GM12878 (cell line): Measurements from ENCODE around the gene LRFN2. TPM values are rescaled to one million over a fixed set of nuclear protein-coding genes. Genes with fewer than 3 reads are reported as not detected.

ENCODE experiments used
- BCL11A ChIP-seq: IDR thresholded peaks from 2 replicates; pipeline ENCODE4 v1.6.1; 2011; ENCODE audit warnings: low read depth, low read length
- BHLHE40 ChIP-seq, 2 experiments: fragments of 450-650 bp in 1 of 2; IDR thresholded peaks; 2 replicates each; pipeline ENCODE4 v1.6.1; 2011 to 2017; ENCODE audit warnings: low read depth in 2 of 2, borderline replicate concordance in 1 of 2, improper control_type of control experiment in 1 of 2, low read length in 1 of 2, mild to moderate bottlenecking in 1 of 2
- CBX5 ChIP-seq: sonication (generic); IDR thresholded peaks from 2 replicates; pipeline ENCODE4 v1.6.1; 2016; ENCODE audit warnings: low read depth, moderate library complexity, mild to moderate bottlenecking, inconsistent platforms
- CEBPZ ChIP-seq: fragments of 150-350 bp; IDR thresholded peaks from 2 replicates; pipeline ENCODE4 v1.6.1; 2016; ENCODE audit warnings: low read depth, low read length
- CHD4 ChIP-seq: fragments of 200-600 bp; sonication (generic); IDR thresholded peaks from 2 replicates; pipeline ENCODE4 v1.6.1; 2016; ENCODE audit warnings: mild to moderate bottlenecking
- IRF3 ChIP-seq: fragments of 450-650 bp; IDR thresholded peaks from 2 replicates; pipeline ENCODE4 v1.6.1; 2014; ENCODE audit warnings: mild to moderate bottlenecking
- PAX8 ChIP-seq: fragments of 450-650 bp; IDR thresholded peaks from 2 replicates; pipeline ENCODE4 v1.6.1; 2017; ENCODE audit warnings: mild to moderate bottlenecking, moderate library complexity
- POLR2A ChIP-seq: IDR thresholded peaks from 2 replicates; pipeline ENCODE4 v1.6.1; 2011; ENCODE audit warnings: low read depth, mild to moderate bottlenecking, low read length
- RELA ChIP-seq: fragments of 450-650 bp; IDR thresholded peaks from 2 replicates; pipeline ENCODE4 v1.8.0; 2014; ENCODE audit warnings: borderline replicate concordance; ENCODE audit not compliant: partially characterized antibody
- SUPT20H ChIP-seq: IDR thresholded peaks from 2 replicates; pipeline ENCODE4 v1.6.1; 2011; ENCODE audit warnings: low read depth, mild to moderate bottlenecking, low read length, moderate library complexity, borderline replicate concordance; ENCODE audit not compliant: control insufficient read depth
- WRNIP1 ChIP-seq: IDR thresholded peaks from 2 replicates; pipeline ENCODE4 v1.6.1; 2011; ENCODE audit warnings: low read depth, low read length, improper control_type of control experiment, borderline replicate concordance
- polyA plus RNA-seq, 11 experiments: library from polyadenylated mRNA; depleted of rRNA in 4 of 11; unstranded in 6 of 11; stranded (reverse) in 5 of 11; fragments of >200 nt; fragmentation: Nextera tagmentation in 4 of 11; fragmentation: Illumina TruSeq in 1 of 11; extraction: Ambion mirVana in 4 of 11; extraction: Trizol in 1 of 11; gene quantifications; 1 replicate in 1 of 11; 2 replicates in 10 of 11; pipeline versions ENCODE4 v1.2.1 to v1.2.3, GENCODE V29; 2011 to 2016; ENCODE audit warnings: inconsistent platforms in 2 of 11, missing spikeins in 2 of 11, low read depth in 1 of 11
- total RNA-seq, 4 experiments: library from RNA; depleted of rRNA in 3 of 4; stranded (reverse); fragments of >200 nt in 3 of 4; fragmentation: Illumina TruSeq in 1 of 4; extraction: Trizol in 1 of 4; gene quantifications; 2 replicates each; pipeline versions ENCODE4 v1.2.1 to v1.2.3, GENCODE V29; 2013 to 2021
- TF ChIP-seq, protein P1 (sequence below): IDR thresholded peaks from 2 replicates; pipeline ENCODE4 v1.6.1; 2011; ENCODE audit warnings: borderline replicate concordance, low read depth, mild to moderate bottlenecking, moderate library complexity, low read length; ENCODE audit not compliant: insufficient read depth, poor library complexity, severe bottlenecking

Gene LRFN2
- total and polyA plus RNA-seq, 10 of the 15 experiments (the other 5 are each of a cell fraction or from before 2014, with no cell fraction given), result not detected

GRCh38 chr6:40630051-40630450 is 42.9 kb upstream of the LRFN2 start (continued):
- no peak for TF ChIP-seq IRF3
- no peak for TF ChIP-seq CHD4
- TF ChIP-seq BHLHE40 (IDR thresholded peaks at IDR 0.05; ENCODE audit: borderline replicate concordance in 1 of 2, low read depth in 2 of 2, low read length in 1 of 2), result no peak
- TF ChIP-seq RELA, result no peak
- TF ChIP-seq, protein P1, sequence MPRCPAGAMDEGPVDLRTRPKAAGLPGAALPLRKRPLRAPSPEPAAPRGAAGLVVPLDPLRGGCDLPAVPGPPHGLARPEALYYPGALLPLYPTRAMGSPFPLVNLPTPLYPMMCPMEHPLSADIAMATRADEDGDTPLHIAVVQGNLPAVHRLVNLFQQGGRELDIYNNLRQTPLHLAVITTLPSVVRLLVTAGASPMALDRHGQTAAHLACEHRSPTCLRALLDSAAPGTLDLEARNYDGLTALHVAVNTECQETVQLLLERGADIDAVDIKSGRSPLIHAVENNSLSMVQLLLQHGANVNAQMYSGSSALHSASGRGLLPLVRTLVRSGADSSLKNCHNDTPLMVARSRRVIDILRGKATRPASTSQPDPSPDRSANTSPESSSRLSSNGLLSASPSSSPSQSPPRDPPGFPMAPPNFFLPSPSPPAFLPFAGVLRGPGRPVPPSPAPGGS, result no peak
- no peak for TF ChIP-seq CEBPZ
- TF ChIP-seq PAX8, result no peak
- no peak for TF ChIP-seq WRNIP1
- no peak for TF ChIP-seq POLR2A
- no peak for TF ChIP-seq CBX5
- TF ChIP-seq SUPT20H, result no peak
- TF ChIP-seq BCL11A, result no peak
